HG03135 (cell line): Measurements from ENCODE around the gene RFXAP.

Source experiments
- ATAC-seq: cut with Tn5 transposase; IDR thresholded peaks from one replicate; pipeline ENCODE4 v1.9.1; 2021; ENCODE audit warnings: mild to moderate bottlenecking, moderate library complexity; ENCODE audit not compliant: unreplicated experiment

The RFXAP gene

DNA sequence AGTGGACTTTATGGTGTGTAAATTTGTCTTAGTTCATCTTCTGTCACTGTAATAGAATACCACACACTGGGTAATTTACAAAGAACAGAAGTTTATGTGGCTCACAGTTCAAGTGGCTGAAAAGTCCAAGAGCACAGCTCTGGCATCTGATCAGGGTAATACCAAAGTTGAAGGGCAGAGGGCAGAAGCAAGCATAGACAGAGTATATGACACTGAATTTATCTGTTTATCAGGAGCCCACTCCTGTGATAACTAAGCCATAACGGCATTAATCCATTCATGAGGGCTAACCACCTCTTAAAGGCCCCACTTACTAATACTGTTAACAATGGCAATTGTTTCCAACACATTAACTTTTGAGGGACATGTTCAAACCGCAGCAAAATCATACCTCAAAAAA, 4.0 kb upstream of the RFXAP start:
- ATAC-seq: no peak

DNA sequence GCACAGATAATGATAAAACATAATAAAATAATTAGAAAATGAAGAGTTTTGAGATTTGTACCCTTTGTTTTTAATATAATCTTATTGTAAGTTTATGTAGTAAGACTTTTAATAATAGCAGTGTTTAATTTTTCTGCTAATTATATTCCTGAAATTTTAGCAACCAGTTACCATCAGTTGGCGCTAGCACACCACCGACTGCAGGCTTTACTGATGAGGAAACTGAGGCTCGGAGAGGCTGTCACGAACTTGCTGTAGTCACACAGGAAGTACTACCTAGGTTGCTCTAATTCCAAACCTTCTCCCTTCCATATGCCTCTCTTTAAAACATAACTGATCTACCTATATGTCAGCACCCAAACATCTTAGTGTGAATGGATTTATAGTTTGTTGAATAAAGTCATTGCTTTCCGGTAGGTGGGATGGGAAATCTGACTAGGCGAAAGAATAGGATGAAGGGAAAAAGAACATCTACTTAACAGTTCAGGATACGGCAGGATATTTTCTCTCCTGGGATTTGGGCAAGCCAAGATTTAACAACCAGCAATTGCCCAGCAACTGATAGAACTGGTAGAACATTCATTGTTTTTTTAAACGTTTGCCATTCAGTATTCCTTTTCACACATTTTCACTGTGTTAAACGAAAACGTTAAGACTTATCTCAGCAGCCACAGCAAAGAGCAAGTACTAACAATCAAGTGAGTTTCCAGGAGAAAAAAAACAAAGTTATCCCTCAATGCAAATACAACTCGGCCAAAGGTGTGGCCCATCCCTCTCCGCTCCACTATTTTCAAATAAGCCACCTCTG, 822 bp upstream of the RFXAP start:
- ATAC-seq: peak; percentile 0

DNA sequence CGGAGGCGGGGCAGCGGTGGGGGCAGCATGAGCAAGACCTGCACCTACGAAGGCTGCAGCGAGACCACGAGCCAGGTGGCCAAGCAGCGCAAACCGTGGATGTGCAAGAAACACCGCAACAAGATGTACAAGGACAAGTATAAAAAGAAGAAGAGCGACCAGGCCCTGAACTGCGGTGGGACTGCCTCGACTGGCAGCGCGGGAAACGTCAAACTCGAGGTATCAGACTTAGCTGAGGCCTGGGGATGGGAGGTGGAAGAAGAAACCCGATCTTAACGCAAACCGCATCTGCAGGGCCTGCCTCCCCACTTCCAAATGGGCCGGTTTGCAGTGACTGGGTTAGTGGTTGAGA, 693 bp downstream of the RFXAP start:
- ATAC-seq: peak; percentile 26

DNA sequence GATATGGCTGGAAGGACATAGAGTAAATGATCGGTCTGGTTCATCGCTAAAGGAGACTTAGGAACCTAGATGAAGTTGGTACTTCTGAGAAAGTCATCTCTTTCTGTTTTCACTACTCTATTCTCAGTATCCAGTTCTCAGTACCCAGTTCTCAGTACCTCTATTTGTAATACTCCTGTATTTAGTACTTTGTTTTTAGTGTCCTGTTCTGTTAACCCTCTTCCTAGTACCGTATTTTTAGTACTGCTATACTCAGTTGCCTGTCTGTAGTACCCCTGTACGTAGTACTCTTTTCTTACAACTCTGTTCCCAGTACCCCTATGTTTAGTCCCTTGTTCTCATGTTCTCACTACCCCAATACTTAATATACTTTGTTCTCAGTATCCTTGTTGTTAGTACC, 1.2 kb downstream of the RFXAP start:
- peak; percentile 37 for ATAC-seq

DNA sequence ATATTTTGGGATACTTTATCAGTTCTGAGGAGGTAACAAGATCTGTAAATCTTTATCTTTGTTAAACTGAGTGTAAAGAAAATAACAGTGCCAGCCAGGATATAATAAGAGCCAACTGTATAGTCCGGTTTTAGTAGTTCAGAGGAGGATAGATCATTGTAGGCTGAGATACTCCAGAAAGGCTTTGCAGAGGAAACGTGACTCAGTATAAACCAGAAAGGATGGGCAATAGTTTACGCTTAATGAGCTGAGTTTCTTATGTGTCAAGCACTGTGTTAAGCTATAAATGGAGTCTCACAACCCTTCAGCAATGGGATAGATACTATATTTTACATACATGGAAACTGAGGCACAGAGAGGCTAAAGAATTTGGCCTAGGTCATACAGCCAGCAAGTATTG, 3.8 kb downstream of the RFXAP start:
- no peak for ATAC-seq

DNA sequence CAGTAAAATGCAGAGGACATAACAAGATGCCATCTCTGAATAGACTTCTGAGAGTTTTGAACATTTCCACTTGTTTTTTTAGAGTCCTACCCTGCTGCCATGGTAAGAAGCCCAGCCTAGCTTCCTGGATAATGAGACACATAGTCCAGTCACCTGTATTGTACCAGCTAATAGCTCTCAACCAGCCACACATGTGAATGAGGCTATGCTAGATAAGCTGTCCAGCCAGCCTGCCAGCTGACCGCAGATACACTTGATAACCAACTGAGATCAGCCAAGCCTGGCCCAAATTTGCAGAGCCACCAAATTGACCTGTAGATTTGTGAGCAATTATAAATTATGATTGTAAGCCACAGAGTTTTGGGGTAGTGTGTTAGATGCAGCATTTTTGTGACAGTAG, 10.7 kb downstream of the RFXAP start:
- ATAC-seq: no peak

DNA sequence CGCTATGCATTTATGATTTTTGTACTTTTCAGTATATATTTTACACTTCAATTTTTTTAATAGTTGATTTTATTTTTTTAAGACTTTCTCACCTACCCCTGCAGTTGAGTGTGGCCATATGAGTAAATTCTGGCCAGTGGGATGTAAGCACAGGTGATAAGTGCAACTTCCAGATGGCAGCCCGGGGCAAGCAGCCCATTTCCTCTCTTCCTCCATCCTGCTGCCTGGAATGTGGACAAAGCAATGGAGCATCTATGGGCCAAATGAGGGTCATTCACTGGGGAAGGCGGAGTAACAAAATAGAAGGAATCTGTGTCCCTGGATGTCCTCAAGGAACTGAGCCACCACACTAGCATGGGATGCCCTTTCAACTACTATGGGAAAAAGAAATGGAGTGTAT, 12.3 kb downstream of the RFXAP start:
- ATAC-seq: no peak

DNA sequence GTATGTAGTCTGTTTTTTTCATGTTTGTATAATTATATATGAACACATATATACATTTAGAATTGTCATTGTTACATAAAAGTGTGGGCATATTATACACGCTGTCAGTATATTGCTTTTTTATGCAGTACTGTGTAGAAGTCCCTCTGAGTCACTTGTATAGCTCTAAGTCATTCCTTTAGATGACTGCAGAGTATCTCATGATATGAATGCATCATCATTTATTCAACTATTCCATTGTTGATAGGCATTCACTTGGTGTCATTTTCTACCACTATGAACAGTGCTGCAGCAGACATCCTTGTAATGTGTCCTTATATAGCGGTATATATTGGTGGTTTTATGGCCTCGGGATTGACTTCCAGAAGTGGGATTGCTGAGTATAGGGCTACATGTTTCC, 15.3 kb downstream of the RFXAP start:
- ATAC-seq: no peak

DNA sequence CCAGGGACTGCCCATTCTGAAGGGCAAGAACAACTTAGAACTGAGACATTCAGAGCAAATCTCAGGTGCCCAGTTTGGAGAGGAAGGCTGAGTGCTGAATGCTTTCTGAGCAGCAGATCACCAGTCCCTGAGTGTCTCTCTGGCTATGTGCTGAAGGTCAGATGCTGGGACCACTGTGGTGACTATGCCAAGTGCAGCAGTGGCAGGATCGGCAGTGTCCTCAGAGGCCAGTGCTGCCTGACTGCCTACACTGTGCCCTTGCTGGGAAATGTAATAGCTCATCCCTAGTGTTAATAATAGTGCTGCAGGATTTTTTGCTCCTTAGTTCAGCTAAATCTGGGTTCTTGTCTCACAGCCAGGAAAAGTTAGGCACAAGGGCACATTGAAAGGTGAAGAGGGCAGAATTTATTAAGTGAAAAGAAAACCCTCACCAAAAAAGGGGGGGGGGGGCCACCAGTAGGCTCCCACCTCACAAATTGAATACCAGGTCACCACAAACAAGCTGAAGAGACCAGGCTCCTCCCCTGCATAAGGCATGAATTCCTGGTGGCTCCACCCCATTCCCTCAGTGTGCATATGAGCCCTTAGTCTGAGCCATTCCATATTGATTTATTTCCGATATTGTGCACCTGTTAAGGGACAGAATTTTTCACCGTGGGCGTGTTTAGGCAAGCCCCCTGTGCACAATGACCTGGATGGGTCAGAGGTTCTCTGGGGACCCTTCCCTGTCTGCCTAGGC, 18.5 kb downstream of the RFXAP start:
- ATAC-seq: no peak

DNA sequence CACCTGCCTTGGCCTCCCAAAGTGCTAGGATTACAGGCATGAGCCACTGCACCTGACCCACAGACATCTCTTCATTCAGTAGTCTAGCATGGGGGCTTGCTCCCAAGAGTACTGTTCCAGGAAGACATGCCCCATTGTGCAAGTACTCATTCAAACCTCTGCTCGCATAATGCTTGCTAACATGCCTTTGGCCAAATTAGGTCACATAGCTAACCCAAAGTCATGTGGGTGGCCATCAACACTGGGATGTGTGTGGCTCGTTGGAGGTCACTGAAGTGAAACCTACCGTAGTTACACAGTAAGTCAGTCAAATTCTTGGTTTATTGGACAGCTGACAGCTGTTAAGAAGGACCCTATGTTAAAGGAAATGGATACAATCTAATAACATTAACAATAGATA, 20.3 kb downstream of the RFXAP start:
- ATAC-seq: no peak

DNA sequence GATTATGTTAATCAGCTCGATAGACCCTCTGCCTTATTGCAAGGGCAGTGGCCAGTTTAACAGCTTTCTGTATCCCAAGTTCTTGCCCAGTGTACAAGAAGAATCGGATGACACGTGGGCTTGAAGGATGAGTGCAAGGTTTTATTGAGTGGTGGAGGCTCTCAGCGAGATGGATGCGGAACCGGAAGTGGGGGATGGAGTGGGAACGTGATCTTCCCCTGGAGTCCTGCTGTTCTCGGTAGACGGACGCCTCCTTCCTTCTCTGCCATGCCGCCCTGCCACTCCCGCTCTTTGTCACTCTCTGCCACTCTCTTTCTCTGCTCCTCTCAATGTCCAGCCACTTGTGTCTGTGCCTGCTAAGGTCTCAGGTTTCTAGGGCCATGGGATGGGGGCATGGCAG, 21.0 kb downstream of the RFXAP start:
- ATAC-seq: no peak

DNA sequence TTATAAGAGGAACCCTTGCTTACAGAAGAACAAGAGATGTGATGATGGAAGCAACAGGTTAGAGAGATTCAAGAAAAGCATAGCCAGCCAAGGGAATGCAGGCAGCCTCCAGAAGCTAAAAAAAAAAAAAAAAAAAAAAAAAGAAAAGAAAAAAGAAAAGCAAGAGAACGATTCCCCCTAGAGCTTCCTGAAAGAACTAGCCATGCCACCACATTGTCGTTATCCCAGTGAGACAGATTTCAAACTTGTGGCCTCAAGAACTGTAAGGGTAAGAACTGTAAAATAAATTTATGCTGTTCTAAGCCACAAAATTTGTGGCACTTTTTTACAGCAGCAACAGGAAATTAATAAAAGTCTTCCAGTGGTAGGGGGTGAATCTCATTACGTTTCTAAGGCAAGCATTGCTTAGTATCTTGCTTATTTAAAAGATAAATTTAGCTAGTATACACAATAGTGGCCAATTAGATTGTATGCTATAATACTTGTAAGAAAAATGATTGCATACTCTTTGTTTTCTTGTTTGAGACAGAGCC, 21.8 kb downstream of the RFXAP start:
- no peak for ATAC-seq

DNA sequence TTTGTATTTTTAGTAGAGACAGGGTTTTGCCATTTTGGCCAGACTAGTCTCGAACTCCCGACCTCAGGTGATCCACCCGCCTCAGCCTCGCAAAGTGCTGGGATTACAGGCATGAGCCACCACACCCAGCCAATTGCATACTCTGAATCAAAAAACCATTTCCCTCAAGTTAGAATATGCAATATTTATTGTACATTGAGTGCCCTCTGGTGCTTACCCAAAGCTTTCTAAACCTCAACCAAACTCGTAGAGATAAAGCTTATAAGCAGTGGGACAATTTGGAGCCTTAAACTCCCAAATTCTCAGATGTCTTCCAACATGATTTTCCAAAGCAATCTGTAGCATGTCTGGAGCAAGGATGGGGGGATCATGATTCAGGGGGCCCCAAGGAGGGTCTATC, 22.4 kb downstream of the RFXAP start:
- no peak for ATAC-seq

DNA sequence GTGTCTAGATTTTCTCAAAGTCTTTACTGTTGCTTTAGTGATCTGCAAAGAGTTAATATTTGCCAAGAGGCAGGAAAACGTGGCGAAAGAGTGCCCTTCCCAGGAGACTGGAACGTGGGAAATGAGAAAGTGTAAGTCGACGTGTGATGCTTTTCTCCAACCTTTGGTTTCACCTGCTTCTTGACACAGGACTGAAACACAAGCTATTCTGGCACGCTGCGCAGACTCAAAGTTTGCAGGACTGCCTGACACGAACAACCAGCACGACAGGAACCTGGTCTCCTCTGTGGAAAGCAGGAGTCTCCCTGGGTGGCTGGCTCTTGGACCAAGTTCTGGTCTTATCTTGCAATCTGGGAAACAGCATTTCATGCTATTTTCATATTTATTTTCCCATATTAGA, 28.6 kb downstream of the RFXAP start:
- no peak for ATAC-seq

DNA sequence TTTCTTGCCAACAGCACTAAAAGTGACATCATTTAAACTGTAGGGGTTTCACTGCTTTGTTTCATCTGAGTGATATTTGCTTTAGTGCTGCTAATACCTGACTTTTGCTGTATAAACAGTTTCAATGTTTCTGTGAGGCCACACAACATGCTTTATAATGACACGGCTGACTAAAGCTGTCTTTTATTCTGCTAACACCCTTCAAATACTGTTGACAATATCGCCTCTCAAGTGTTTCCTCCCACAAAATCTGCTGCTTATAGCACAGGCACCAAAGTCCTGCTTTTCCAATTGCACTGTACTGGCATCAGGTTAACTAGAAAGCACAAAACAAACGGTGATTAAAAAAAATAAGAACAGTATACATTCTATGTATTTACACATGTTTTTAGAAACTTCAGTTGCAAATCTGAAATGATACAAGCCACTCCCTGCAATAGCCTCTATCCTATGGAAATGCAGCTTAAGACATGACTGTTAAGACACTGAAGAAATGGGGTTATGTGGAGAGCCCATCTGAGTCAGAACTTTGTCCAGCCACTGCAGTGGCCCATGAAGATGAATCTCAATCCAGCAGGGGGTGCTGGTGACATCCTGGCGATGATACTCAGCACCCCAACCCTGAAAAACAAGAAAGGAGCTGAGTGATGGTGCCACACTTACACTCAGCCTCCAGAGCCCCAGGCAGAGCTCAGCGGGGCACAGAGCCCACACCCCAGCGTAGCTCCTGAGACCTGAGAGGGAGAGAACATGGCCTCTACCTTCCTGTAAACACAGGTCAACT, 29.4 kb downstream of the RFXAP start:
- ATAC-seq: no peak

DNA sequence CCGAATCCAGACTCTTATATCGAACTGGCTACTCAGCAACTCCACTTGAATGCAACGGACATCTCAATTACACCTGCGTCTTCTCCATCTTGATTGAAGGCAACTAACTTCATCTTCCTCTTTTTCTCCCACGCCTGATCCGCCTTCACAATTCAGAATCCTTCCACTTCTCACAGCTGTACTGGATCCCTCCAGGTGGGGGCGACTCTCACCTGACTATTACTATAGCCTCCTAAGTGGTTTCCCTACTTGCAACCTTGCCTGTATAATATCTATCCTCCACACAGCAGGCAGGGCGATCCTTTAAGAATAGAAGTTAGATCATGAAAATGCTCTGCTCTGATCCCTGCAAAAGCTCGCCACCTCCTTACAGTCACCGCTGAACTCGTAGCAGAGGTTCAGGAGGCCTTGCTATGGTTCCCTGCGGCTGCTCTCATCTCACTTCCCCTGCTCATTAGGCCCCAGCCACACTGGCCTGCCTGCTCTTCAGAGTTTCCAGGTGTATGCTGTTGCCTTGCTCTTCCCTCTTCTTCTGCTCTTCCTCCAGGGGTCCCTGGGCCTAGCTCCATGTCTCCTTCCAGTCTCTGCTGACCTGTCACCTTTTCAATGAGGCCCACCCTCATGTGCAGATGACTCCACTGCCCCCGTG, 31.9 kb downstream of the RFXAP start:
- ATAC-seq: no peak

DNA sequence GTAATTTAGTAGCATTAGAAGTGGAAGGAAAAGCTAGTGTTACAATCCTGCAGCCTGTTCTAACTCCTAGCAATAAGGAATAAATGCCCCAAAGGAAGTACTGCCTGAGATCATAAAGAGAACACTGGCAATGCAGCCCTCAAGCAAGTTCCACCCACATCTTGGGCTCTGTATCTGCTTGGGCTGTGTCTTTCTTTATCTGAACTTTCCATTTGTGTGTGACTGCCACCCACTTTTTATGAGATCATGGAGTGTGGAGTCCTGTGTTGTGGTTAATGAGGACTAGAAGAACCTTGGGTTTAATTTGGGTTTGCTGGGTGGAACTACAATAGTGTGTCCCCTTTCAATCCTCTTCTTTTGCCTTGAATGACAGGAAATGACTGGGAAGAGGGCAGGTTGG, 38.2 kb downstream of the RFXAP start:
- no peak for ATAC-seq

DNA sequence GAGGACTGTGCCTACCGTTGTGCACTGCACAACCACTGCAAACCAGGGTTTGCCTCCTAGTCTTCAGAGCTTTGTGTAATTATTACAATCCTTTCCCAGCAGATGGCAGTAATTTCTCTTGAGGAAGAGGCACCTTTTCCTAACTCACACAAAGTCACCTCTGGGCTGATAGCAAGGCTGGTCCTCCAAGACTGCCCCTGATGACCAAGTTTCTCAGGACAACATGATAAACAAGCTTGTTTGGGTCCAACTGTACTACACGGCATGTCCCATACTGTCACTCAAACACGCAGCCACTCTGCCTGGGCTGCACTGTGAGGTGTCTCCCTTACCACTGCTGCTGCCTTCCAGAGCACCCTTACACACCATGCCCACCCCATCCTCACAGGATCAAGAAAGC, 39.3 kb downstream of the RFXAP start:
- peak; percentile 78 for ATAC-seq

DNA sequence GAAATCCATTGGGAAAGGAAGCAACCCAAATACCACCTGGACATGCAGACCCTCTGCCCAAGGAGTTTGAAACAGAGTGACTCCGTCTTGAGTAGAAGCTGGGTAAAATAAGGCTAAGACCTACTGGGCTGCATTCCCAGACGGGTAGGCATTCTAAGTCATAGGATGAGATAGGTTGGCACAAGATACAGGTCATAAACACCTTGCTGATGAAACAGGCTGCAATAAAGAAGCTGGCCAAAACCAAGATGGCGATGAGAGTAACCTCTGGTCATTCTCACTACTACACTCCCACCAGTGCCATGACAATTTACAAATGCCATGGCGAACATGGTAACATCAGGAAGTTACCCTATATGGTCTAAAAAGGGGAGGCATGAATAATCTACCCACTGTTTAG, 40.2 kb downstream of the RFXAP start:
- no peak for ATAC-seq

DNA sequence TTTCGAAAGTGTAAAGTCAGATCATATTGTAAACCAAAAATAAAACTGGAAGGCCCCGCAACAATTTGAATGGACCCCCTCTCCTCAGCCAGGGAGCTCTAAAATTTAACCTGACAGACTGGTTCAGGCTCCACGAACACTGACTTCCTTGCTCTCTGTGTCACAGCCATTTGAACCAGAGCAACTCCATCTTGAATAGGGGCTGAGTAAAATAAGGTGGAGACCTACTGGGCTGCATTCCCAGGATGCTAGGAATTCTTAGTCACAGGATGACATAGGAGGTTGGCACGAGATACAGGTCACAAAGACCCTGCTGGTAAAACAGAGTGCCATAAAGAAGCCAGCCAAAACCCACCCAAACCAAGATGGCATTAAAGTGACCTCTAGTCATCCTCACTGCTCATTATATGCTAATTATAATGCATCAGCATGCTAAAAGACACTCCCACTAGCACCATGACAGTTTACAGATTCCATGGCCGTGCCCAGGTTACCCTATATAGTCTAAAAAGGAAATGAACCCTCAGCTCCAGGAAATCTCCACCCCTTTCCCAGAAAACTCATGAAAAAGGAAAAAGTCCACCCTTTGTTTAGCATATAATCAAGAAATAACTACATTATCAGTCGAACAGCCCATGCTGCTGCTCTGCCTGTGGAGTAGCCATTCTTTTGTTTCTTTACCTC, 43.1 kb downstream of the RFXAP start:
- no peak for ATAC-seq

DNA sequence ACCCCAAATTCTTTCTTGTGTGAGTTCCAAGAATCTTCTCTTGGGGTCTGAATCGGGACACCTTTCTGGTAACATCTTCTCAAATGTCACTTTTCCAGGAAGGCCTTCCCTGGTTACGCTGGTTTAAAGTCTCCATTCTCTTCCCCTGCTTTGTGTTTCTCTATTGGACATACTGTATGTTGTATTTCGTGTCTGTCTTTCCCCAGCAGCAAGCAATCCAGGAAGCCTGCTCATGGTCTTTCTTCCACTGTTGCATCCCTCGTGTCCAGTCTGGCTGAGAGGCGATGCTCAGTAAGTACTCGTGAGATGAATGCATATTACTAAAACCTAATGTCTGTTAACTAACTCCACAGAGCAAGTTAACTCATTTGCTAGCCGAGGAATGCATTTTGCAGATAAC, 43.7 kb downstream of the RFXAP start:
- no peak for ATAC-seq
